Fibroblast of pulmonary artery (primary cell): ENCODE measurements around the gene G6PC3.
"Not testable (repeated sequence)": the region's sequence is repeated elsewhere in the genome, so short reads cannot be mapped to it uniquely, and the experiment has no call there.

Experiments used
- DNase-seq: peaks from one replicate; pipeline ENCODE4 v3.0.0-alpha.2; 2010; ENCODE audit warnings: low read depth
- H3K4me3 ChIP-seq: replicated peaks from 2 replicates; pipeline ENCODE4 v1.5.1; 2011; ENCODE audit warnings: low read depth, mild to moderate bottlenecking, control low read depth, low read length, moderate library complexity
- TF ChIP-seq, protein P1 (sequence below): IDR thresholded peaks from 2 replicates; pipeline ENCODE4 v1.5.1; 2011; ENCODE audit warnings: mild to moderate bottlenecking, control low read depth, low read length, inconsistent platforms; ENCODE audit errors: missing control alignments

The G6PC3 gene

DNA sequence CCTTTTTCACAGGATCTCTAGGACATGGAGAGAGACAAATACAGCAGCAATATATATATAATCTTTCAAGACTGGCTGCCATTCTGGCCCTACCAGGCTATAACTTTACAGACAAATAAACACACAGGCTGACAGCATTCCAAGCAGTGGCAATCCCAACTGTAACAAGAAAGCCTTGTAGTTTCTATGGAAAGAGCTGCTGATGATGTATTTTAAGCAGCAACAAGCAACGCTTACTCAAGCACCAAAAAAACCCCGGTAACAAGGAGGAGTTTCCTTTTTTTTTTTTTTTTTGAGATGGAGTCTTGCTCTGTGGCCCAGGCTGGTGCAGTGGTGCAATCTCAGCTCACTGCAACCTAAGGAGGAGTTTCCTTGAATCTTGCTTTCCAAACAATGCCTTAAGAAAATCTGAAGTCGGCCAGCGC is 27.3 kb upstream of the G6PC3 start:
- no peak overlapping the region for H3K4me3 ChIP-seq
- DNase-seq, result peak; percentile 90
- TF ChIP-seq, protein P1, sequence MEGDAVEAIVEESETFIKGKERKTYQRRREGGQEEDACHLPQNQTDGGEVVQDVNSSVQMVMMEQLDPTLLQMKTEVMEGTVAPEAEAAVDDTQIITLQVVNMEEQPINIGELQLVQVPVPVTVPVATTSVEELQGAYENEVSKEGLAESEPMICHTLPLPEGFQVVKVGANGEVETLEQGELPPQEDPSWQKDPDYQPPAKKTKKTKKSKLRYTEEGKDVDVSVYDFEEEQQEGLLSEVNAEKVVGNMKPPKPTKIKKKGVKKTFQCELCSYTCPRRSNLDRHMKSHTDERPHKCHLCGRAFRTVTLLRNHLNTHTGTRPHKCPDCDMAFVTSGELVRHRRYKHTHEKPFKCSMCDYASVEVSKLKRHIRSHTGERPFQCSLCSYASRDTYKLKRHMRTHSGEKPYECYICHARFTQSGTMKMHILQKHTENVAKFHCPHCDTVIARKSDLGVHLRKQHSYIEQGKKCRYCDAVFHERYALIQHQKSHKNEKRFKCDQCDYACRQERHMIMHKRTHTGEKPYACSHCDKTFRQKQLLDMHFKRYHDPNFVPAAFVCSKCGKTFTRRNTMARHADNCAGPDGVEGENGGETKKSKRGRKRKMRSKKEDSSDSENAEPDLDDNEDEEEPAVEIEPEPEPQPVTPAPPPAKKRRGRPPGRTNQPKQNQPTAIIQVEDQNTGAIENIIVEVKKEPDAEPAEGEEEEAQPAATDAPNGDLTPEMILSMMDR, result no peak

DNA sequence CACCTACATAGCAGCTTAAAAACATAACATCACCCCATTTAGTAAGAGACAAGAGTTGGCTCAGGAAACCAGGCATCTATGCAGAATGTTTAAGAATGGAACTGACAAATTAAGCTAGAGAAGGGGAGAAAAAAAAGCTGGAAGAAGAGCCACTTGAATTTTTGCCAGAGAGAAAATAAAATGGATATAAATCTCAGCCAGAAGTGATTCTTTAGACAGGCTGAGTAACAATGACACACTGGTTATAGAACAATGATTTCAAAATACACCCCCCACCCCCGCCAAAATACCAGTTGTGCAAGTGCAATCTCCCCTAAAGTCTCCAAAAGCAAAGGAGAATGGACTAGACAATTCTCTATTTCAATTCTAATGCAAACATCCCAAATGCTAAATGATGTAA is 26.5 kb upstream of the G6PC3 start:
- TF ChIP-seq, protein P1, result no peak
- H3K4me3 ChIP-seq, result no peak overlapping the region
- DNase-seq, result peak; percentile 69

DNA sequence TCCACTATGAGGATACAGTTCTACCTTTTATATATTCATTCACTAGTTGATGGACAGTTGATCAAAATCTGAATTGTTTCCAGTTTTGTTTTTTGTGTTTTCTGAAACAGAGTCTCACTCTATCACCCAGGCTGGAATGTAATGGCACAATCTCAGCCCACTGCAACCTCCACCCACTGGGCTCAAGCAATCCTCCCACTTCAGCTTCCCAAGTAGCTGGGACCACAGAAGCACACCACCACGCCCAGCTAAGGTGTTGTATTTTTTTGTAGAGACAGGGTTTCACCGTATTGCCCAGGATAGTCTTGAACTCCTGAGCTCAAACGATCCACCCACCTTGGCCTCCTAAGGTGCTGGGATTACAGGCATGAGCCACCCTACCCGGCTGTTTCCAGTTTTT is 25.0 kb upstream of the G6PC3 start:
- no peak for DNase-seq
- TF ChIP-seq, protein P1, result no peak
- no peak overlapping the region for H3K4me3 ChIP-seq

DNA sequence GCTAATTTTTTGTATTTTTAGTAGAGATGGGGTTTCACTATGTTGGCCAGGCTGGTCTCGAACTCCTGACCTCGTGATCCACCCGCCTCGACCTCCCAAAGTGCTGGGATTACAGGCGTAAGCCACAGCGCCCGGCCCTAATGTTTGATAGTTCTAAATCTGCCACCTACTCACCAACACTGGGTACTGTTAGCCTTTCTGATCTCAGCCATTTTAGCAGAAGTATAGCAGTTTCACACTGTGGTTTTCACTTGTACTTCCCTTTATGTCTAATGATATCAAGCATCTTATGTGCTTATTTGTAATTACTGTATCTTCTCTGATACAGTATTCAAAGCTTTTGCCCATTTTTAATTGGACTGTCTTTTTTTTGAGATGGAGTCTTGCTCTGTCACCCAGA is 23.6 kb upstream of the G6PC3 start:
- DNase-seq, H3K4me3 ChIP-seq: not testable (repeated sequence)

DNA sequence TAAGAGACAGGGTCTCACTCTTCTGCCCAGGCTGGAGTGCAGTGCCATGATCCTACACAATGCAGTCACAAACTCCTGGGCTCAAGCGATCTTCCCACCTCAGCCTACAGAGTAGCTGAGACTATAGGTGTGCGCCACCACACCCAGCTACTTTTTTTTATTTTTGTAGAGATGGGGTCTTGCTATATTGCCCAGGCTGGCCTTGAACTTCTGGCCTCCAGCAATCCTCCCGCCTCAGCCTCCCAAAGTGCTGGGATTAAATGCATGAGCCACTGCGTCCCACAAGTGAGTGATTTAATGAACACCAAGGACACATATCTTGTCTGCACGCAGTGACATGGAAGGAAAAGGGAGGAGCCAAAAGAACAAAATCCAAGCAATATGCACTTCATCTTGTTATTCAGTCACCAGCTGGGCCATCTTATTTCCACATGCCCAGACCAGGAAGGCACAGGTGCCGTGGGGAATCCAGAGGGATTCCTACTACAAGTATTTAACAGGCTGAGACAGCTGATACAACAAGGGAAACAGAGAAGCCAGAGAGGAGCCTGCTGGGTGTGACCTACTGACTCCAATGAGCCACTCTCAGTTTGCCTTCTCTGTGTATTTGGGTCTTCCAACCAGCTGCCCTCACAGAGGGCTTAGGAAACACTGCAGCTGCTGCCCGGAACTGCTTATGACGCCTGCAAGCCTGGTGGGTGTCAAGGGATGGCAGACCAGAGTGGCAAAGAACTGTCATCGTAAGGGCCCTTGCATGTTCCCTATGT is 21.1 kb upstream of the G6PC3 start:
- TF ChIP-seq, protein P1, result no peak
- no peak overlapping the region for H3K4me3 ChIP-seq
- no peak for DNase-seq

DNA sequence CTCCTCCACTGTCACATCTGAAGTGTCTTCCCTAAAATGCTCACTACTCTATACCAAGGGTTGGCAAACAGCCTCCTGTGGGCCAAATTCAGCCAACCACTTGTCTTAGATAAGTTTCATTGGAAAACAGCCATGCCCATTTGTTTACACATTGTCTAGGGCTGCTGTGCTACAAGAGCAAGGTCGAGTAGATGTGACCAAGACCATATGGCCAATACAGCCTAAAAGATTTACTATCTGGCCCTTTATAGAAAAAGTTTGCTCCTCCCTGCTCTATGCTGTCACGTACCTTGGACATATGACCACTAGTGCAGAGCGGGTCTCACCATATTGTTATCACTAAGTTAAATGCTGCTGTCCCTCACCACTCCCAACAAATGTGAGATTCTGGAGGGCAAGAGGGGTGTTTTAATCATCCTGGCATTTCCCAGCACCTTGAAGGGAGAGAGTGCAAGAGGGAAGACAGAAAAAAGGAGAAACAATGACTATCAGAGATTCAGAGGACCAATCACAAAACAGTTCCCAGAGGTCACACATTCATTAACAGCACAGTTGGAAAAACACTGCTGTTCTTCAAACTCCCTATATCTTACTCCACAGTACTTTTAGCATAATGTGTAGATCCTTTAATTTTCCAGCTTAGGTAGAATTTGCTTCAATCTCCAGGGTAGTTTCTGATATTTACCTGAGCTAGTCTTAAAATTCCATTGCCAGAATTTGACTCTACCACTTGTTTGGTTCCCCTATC is 17.2 kb upstream of the G6PC3 start:
- DNase-seq, result no peak
- no peak overlapping the region for H3K4me3 ChIP-seq
- TF ChIP-seq, protein P1, result no peak

DNA sequence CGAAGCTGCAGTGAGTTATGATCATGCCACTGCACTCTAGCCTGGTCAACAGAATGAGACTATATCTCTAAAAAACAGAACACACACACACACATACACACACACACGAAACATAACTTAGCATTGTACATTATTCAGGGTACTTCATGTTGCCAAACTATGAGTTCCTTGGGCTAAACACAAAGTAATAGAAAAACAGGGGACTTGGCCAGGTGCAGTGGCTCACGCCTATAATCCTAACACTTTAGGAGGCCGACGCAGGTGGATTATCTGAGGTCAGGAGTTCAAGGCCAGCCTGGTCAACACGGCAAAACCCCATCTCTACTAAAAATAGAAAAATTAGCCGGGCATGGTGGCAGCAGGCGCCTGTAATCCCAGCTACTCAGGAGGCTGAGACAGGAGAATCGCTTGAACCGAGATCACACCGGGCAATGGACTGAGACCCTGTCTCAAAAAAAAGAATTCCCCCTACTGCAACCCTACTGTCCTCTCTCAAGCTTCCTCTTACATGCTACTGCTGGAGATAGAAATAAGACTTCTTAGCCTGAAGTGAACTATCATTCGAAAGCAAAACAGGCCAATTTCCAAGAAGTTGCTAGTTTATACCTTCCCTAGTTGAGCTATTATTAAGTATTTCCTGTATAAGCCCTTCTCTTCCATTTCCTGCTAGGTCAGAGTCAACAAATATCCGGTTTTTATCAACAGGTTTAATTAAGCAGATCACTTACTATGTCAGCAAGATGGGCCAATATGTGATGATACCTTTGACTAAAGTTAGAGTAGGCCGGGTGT is 11.2 kb upstream of the G6PC3 start:
- DNase-seq, result no peak
- TF ChIP-seq, protein P1, result no peak
- H3K4me3 ChIP-seq, result no peak overlapping the region
